Upper lobe of left lung (tissue), 6 donors: ENCODE measurements around the gene DMAP1. TPM values are rescaled to one million over a fixed set of nuclear protein-coding genes. Genes with fewer than 3 reads are reported as not detected.

ENCODE experiments used
- ATAC-seq, 2 donors: fragments of 200-7000 bp; cut with Tn5 transposase; one replicate each; pipeline ENCODE4 v1.9.1; 2022; ENCODE audit warnings: mild to moderate bottlenecking in 2 of 2, moderate library complexity in 2 of 2; ENCODE audit not compliant: low FRiP score in 2 of 2
- DNase-seq, 2 donors: peaks; one replicate each; pipeline ENCODE4 v3.0.0-alpha.2; 2019 to 2020
- H3K27ac ChIP-seq, 4 donors: fragments of 200-600 bp; sonication (generic); one replicate each; pipeline ENCODE4 v1.5.1; 2016 to 2019
- H3K27me3 ChIP-seq, 4 donors: fragments of 200-600 bp; sonication (generic); one replicate each; pipeline ENCODE4 v1.5.1; 2017 to 2019
- H3K36me3 ChIP-seq, 4 donors: fragments of 200-600 bp; sonication (generic); one replicate each; pipeline ENCODE4 v1.5.1; 2016 to 2019
- H3K4me1 ChIP-seq, 4 donors: fragments of 200-600 bp; sonication (generic); one replicate each; pipeline ENCODE4 v1.5.1; 2018 to 2019
- H3K4me3 ChIP-seq, 4 donors: fragments of 200-600 bp; sonication (generic); one replicate each; pipeline ENCODE4 v1.5.1; 2017 to 2019; ENCODE audit warnings: mild to moderate bottlenecking in 2 of 4, moderate library complexity in 1 of 4
- H3K9me3 ChIP-seq, 4 donors: fragments of 200-600 bp; sonication (generic); one replicate each; pipeline ENCODE4 v1.5.1; 2018 to 2019
- EP300 ChIP-seq, 4 donors: sonication (generic); formaldehyde crosslinking; IDR thresholded peaks; one replicate each; pipeline ENCODE4 v1.5.1; 2017; ENCODE audit warnings: antibody characterized with exemption in 4 of 4, control low read depth in 2 of 4
- POLR2A ChIP-seq, 4 donors: fragments of 450-650 bp; IDR thresholded peaks; one replicate each; pipeline ENCODE4 v1.5.1; 2016 to 2017; ENCODE audit warnings: antibody characterized with exemption in 4 of 4, mild to moderate bottlenecking in 2 of 4
- POLR2AphosphoS5 ChIP-seq, 2 donors: sonication (generic); formaldehyde crosslinking; IDR thresholded peaks; one replicate each; pipeline ENCODE4 v1.5.1; 2017; ENCODE audit warnings: antibody characterized with exemption in 2 of 2
- WGBS, 2 donors: methylation state at CpG; one replicate each; pipeline ENCODE4 v1.1.5; 2017 to 2018; 5-methylcytosine and 5-hydroxymethylcytosine counted together
- total RNA-seq, 6 donors: library from RNA; depleted of rRNA in 4 of 6; stranded (reverse); fragments of >200 nt in 4 of 6; gene quantifications; one replicate each; pipeline versions ENCODE4 v1.1.0 to v1.2.1, GENCODE V29; 2016 to 2021
- TF ChIP-seq, protein P1 (sequence below), 6 experiments: fragments of 450-650 bp in 4 of 6; fragments of 200-600 bp in 2 of 6; sonication (generic) in 2 of 6; IDR thresholded peaks; one replicate each; pipeline ENCODE4 v1.5.1; 2016 to 2019; ENCODE audit warnings: antibody characterized with exemption in 6 of 6
- donor health status: DM: no; HTN: no; CAD: no; lungs with moderate emphysema.
- donor health status: DM: no; HTN: yes; CAD: no; lungs with severe emphysema.

The DMAP1 gene
- total RNA-seq, 6 donors from 2014 or later, result 32.1 to 236 (median 39.7) TPM

DNA sequence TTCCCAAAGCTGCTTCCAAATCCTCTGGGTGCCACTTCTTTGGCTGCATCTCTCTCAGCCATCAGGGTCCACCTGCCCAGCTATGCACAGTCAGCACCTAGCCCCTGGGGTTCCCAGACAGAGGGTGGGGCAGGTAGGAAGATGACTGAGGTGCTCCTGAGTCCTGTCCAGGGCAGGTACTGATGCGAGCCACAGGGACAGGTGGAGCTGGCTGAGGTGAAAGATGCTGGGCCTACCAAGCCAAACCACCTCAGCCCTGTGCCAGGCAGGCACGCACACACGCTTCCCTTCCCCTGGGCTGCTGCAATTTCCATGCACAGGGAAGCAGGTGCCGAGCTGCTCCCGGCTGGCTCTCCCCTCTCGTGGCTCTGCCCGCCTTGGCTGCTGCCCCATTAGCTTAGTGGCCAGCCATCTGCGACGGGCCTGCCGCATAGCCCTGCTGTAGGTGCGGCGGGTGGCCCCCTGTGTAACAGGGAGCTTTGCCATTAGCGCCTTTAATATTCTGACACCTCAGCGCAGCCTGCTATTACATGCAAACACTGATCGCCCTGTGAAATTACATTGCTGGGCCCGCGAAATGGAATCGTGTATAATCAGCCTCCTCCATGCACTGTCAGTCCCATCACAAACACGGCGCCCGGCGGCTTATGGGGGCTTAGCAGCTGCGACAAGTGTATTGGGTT, 38.9 kb downstream of the DMAP1 start:
- TF ChIP-seq, protein P1, sequence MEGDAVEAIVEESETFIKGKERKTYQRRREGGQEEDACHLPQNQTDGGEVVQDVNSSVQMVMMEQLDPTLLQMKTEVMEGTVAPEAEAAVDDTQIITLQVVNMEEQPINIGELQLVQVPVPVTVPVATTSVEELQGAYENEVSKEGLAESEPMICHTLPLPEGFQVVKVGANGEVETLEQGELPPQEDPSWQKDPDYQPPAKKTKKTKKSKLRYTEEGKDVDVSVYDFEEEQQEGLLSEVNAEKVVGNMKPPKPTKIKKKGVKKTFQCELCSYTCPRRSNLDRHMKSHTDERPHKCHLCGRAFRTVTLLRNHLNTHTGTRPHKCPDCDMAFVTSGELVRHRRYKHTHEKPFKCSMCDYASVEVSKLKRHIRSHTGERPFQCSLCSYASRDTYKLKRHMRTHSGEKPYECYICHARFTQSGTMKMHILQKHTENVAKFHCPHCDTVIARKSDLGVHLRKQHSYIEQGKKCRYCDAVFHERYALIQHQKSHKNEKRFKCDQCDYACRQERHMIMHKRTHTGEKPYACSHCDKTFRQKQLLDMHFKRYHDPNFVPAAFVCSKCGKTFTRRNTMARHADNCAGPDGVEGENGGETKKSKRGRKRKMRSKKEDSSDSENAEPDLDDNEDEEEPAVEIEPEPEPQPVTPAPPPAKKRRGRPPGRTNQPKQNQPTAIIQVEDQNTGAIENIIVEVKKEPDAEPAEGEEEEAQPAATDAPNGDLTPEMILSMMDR (IDR thresholded peaks at IDR 0.05), result no peak
- H3K27ac ChIP-seq, result no peak overlapping the region
- no peak overlapping the region for H3K4me3 ChIP-seq
- ATAC-seq (no peak), DNase-seq (peak in 1 of 2 donors; percentile 69)
- peaks cover 0 to 15% (median 1%) of the 10 kb centered on the region in 4 donors for H3K36me3 ChIP-seq
- H3K4me1 ChIP-seq, result no peaks in the 10 kb centered on the region
- H3K9me3 ChIP-seq, result no peaks in the 10 kb centered on the region
- H3K27me3 ChIP-seq, result no peaks in the 10 kb centered on the region
- 97 to 98% methylated on average over 19 to 23 of the region's 23 CpGs for WGBS, 2 donors

DNA sequence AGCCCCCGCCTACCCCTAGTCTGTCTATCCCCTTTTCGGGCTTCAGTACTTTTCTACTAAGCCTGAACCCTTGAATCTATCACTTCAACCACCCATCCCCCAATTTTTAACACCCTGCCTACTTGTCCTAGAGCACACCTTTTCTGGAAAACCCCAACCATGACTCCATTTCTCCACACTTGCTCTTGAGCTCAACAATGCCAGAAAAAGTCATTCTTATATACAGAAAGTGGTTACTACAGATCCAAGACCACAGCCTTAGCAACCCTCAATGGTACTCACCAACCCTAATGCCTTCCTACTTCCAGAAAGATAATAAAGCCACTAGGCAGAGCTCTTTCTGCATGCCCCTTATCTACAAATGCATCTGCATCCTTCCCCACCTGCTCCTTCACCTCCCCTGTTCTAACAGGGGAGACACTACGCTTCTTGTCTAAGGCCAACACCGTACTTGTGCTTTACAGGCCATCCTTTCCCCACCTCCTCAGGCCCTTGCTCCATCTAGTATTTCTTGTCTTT, 41.2 kb downstream of the DMAP1 start:
- Histone ChIP-seq H3K27ac (no peak overlapping the region), H3K27me3 (no peaks in the 10 kb centered on the region), H3K4me1 (no peaks in the 10 kb centered on the region), H3K9me3 (no peaks in the 10 kb centered on the region), H3K4me3 (no peak overlapping the region), H3K36me3 (peaks cover 0 to 6% (median 1%) of the 10 kb centered on the region in 4 donors)
- 91 to 92% methylated on average over 4 of the region's 4 CpGs for WGBS, 2 donors
- no peak for DNase-seq
- TF ChIP-seq EP300 (IDR thresholded peaks at IDR 0.05) (no peak), POLR2A (IDR thresholded peaks at IDR 0.05) (no peak), POLR2AphosphoS5 (IDR thresholded peaks at IDR 0.05) (no peak)
- TF ChIP-seq, protein P1 (IDR thresholded peaks at IDR 0.05), result no peak
- ATAC-seq, result no peak

DNA sequence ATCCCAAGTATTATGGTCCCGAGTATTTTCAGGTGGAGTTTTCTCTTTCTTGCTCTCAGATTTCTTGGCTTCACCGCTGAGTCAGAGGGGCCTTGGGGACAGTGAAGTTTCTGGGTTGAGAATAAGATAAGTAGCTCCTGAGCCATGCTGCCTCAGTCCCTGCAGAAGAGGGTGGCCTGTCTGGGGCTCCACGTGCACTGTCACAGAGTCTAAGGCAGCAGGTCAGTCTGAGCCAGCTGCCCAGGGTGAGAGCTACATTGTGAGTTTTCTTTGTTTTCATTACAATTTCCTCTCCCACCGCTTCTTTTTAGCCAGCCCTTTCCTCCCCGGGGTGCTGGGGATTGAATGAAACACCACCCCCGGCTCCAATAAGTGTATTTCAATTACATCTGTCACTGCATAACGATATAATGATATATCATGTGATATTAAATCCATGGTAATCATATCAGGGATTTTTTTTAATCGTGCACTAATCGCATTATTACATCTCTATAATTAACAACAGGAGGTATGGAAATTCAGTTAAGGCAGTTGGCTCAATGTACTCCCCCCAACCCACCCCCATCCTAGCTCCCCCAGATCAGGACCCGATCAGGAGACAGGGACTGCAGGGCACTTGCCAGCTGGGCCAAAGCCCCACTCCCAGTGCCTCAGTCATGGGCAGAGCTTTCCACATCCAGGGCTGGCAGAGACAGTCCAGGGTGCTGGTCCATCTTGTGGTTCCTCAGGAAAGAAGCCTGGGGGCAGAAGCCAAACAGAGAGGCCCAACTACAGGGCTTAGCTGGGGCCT, 43.7 kb downstream of the DMAP1 start:
- Histone ChIP-seq H3K36me3 (peaks cover 0 to 6% (median 1%) of the 10 kb centered on the region in 4 donors), H3K27ac (no peak overlapping the region), H3K4me3 (no peak overlapping the region), H3K27me3 (no peaks in the 10 kb centered on the region), H3K9me3 (no peaks in the 10 kb centered on the region), H3K4me1 (peaks cover 0 to 13% (median 8%) of the 10 kb centered on the region in 4 donors)
- TF ChIP-seq POLR2A (IDR thresholded peaks at IDR 0.05), result no peak
- TF ChIP-seq, protein P1 (IDR thresholded peaks at IDR 0.05), result no peak
- TF ChIP-seq EP300 (IDR thresholded peaks at IDR 0.05), result no peak
- no peak for TF ChIP-seq POLR2AphosphoS5 (IDR thresholded peaks at IDR 0.05)
- no peak for DNase-seq
- WGBS, 2 donors, result 76 to 81% methylated on average over 10 of the region's 10 CpGs
- no peak for ATAC-seq

DNA sequence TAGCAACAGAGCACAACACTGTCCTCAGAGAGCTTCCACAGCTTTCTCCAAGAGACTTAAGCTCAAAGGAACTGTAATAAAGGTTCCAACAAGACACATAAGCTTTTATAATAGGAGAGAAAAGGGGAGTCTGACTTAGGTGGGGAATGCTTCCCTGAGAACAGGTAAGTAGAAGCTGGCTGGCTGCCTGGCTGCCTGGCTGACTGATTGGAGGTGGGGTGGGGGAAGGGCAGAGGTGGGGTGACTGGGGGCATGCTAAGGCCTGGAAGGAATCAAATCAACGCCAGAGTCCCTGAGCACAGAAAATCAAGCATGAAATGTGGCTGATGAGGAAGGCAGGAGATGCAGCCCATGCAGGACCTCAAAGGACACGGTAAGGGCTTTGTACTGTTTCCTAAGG, 45.8 kb downstream of the DMAP1 start:
- DNase-seq (no peak), ATAC-seq (no peak)
- peaks cover under 1 to 23% (median 21%) of the 10 kb centered on the region in 4 donors for H3K4me1 ChIP-seq
- no peaks in the 10 kb centered on the region for H3K9me3 ChIP-seq
- TF ChIP-seq POLR2A (IDR thresholded peaks at IDR 0.05), result no peak
- TF ChIP-seq EP300 (IDR thresholded peaks at IDR 0.05), result no peak
- TF ChIP-seq, protein P1 (IDR thresholded peaks at IDR 0.05), result no peak
- TF ChIP-seq POLR2AphosphoS5 (IDR thresholded peaks at IDR 0.05), result no peak
- peaks cover 0 to 6% (median 1%) of the 10 kb centered on the region in 4 donors for H3K36me3 ChIP-seq
- no peak overlapping the region for H3K4me3 ChIP-seq
- no peaks in the 10 kb centered on the region for H3K27me3 ChIP-seq
- no peak overlapping the region for H3K27ac ChIP-seq
- WGBS, 2 donors, result 94% methylated on average over 2 of the region's 2 CpGs
